Measurements from ENCODE around the gene TRAF3IP1. TPM values are rescaled to one million over a fixed set of nuclear protein-coding genes. Genes with fewer than 3 reads are reported as not detected.
A peak's percentile ranks its signal among the peaks of the same experiment; 100 is the strongest.

TRAF3IP1 gene
- total RNA-seq, 4 donors from 2014 or later = 11.0 to 27.2 (median 13.4) TPM

- Histone ChIP-seq H3K27ac (peak overlapping the region in 2 of 4 donors; percentile 60 to 73), H3K36me3 (peaks cover 0 to 25% (median 0%) of the 10 kb centered on the region in 3 donors), H3K4me3 (no peak overlapping the region), H3K4me1 (peaks cover 0 to 46% (median 2%) of the 10 kb centered on the region in 4 donors), H3K27me3 (no peaks in the 10 kb centered on the region), H3K9me3 (no peaks in the 10 kb centered on the region)
- TF ChIP-seq CTCF (IDR thresholded peaks at IDR 0.05) = no peak
- no peak for TF ChIP-seq POLR2A (IDR thresholded peaks at IDR 0.05)
- peak in 1 of 3 donors; percentile 65 for DNase-seq
Measured at GRCh38 chr2:238280083-238280825, 40.1 kb upstream of the TRAF3IP1 start.

GRCh38 chr2:238281826-238282480 lies 38.4 kb upstream of the TRAF3IP1 start:
- H3K4me1 ChIP-seq = peaks cover 0 to 62% (median 6%) of the 10 kb centered on the region in 4 donors

GRCh38 chr2:238282861-238283738 lies 37.2 kb upstream of the TRAF3IP1 start:
- DNase-seq = peak in 1 of 3 donors; percentile 33
- no peaks in the 10 kb centered on the region for H3K9me3 ChIP-seq

More at GRCh38 chr2:238281826-238282480, 38.4 kb upstream of the TRAF3IP1 start:
- DNase-seq = no peak
- peaks cover 0 to 8% (median 0%) of the 10 kb centered on the region in 3 donors for H3K36me3 ChIP-seq
- no peaks in the 10 kb centered on the region for H3K27me3 ChIP-seq
- TF ChIP-seq CTCF (IDR thresholded peaks at IDR 0.05) (no peak), POLR2A (IDR thresholded peaks at IDR 0.05) (no peak)
- H3K27ac ChIP-seq = no peak overlapping the region
- H3K9me3 ChIP-seq = no peaks in the 10 kb centered on the region
- no peak overlapping the region for H3K4me3 ChIP-seq

GRCh38 chr2:238284802-238285515 lies 35.4 kb upstream of the TRAF3IP1 start:
- peaks cover 6 to 71% (median 13%) of the 10 kb centered on the region in 4 donors for H3K4me1 ChIP-seq
- no peak for TF ChIP-seq POLR2A (IDR thresholded peaks at IDR 0.05)
- no peak for TF ChIP-seq CTCF (IDR thresholded peaks at IDR 0.05)

More at GRCh38 chr2:238282861-238283738, 37.2 kb upstream of the TRAF3IP1 start:
- Histone ChIP-seq H3K4me1 (peaks cover 0 to 69% (median 11%) of the 10 kb centered on the region in 4 donors), H3K27me3 (no peaks in the 10 kb centered on the region), H3K27ac (peak overlapping the region in 1 of 4 donors; percentile 8), H3K36me3 (no peaks in the 10 kb centered on the region), H3K4me3 (no peak overlapping the region)
- TF ChIP-seq CTCF (IDR thresholded peaks at IDR 0.05) = no peak
- no peak for TF ChIP-seq POLR2A (IDR thresholded peaks at IDR 0.05)

More at GRCh38 chr2:238284802-238285515, 35.4 kb upstream of the TRAF3IP1 start:
- Histone ChIP-seq H3K4me3 (peak overlapping the region in 1 of 4 donors; percentile 18), H3K9me3 (no peaks in the 10 kb centered on the region), H3K36me3 (no peaks in the 10 kb centered on the region), H3K27me3 (no peaks in the 10 kb centered on the region), H3K27ac (peak overlapping the region; percentile 89 to 99 (median 95))
- peak in 1 of 3 donors; percentile 53 for DNase-seq
